Heart left ventricle (tissue), 16 donors: Measurements from ENCODE around the gene ASCC1. TPM values are rescaled to one million over a fixed set of nuclear protein-coding genes. Genes with fewer than 3 reads are reported as not detected.
"Not testable (repeated sequence)": the region's sequence is repeated elsewhere in the genome, so short reads cannot be mapped to it uniquely, and the experiment has no call there.

ENCODE experiments used
- ATAC-seq, 4 donors: fragments of 200-7000 bp; cut with Tn5 transposase; one replicate each; pipeline ENCODE4 v1.9.1; 2020 to 2022; ENCODE audit warnings: moderate library complexity in 4 of 4, mild to moderate bottlenecking in 3 of 4, moderate number of reproducible peaks in 1 of 4
- DNase-seq, 5 donors: peaks; one replicate each; pipeline ENCODE4 v3.0.0-alpha.2; 2020
- H3K27ac ChIP-seq, 12 donors: fragments of 200-600 bp; sonication (generic) in 4 of 12; one replicate each; pipeline versions ENCODE4 v1.5.0 to v1.8.0; 2016 to 2022; ENCODE audit warnings: mild to moderate bottlenecking in 2 of 12
- H3K27me3 ChIP-seq, 9 donors: fragments of 200-600 bp; sonication (generic) in 2 of 9; one replicate each; pipeline versions ENCODE4 v1.5.1 to v1.8.0; 2016 to 2022; ENCODE audit warnings: mild to moderate bottlenecking in 3 of 9
- H3K36me3 ChIP-seq, 9 donors: fragments of 200-600 bp; sonication (generic) in 2 of 9; one replicate each; pipeline versions ENCODE4 v1.5.0 to v1.8.0; 2018 to 2022; ENCODE audit warnings: mild to moderate bottlenecking in 2 of 9
- H3K4me1 ChIP-seq, 12 donors: fragments of 200-600 bp; sonication (generic) in 4 of 12; one replicate each; pipeline versions ENCODE4 v1.5.0 to v1.8.0; 2016 to 2022; ENCODE audit warnings: mild to moderate bottlenecking in 3 of 12
- H3K4me3 ChIP-seq, 12 donors: fragments of 200-600 bp; sonication (generic) in 4 of 12; one replicate each; pipeline versions ENCODE4 v1.5.0 to v1.8.0; 2017 to 2022; ENCODE audit warnings: mild to moderate bottlenecking in 9 of 12, moderate library complexity in 4 of 12
- H3K9me3 ChIP-seq, 12 donors: fragments of 200-600 bp; sonication (generic) in 4 of 12; one replicate each; pipeline versions ENCODE4 v1.5.0 to v1.8.0; 2016 to 2022; ENCODE audit warnings: mild to moderate bottlenecking in 1 of 12
- CTCF ChIP-seq, 12 donors: fragments of 200-600 bp; sonication (generic) in 4 of 12; IDR thresholded peaks; one replicate each; pipeline versions ENCODE4 v1.5.0 to v1.8.0; 2018 to 2022; ENCODE audit warnings: antibody characterized with exemption in 12 of 12, mild to moderate bottlenecking in 5 of 12
- POLR2A ChIP-seq, 2 donors: fragments of 450-650 bp; IDR thresholded peaks; one replicate each; pipeline ENCODE4 v1.6.1; 2017; ENCODE audit warnings: antibody characterized with exemption in 2 of 2, mild to moderate bottlenecking in 2 of 2, moderate library complexity in 2 of 2
- WGBS, 4 donors: extraction: QIAGEN DNeasy Blood & Tissue Kit in 2 of 4; methylation state at CpG; one replicate each; pipeline versions ENCODE4 v1.1.5 to v1.1.7; 2013 to 2018; 5-methylcytosine and 5-hydroxymethylcytosine counted together
- intact Hi-C, 10 donors: fragments of 100-400 bp; cut with DNase I; formaldehyde crosslinking; loops; one replicate each; pipeline versions ENCODE4 v1.11.1 to v1.14.2; 2022
- polyA plus RNA-seq, 2 donors: library from polyadenylated mRNA; stranded (reverse); fragments of 200-250 nt; gene quantifications; one replicate each; pipeline ENCODE4 v1.2.3, GENCODE V29; 2013
- total RNA-seq, 9 donors: library from RNA; depleted of rRNA in 2 of 9; stranded (reverse); fragments of >200 nt in 2 of 9; fragmentation: NEBNext Ultra II Directional in 3 of 9; extraction: Animal tissue kit (Norgen Biotek cat#: 25700) in 3 of 9; gene quantifications; one replicate each; pipeline versions ENCODE4 v1.1.0 to v1.2.4, GENCODE V29; 2016 to 2023
- donor health status: ischemic (EF 13 %, LVEDD 7.1; RV severe dilation, severe dysfunction).
- donor health status: healthy with polysubstance abuse.
- donor health status: DM: no; HTN: yes; CAD: no.
- donor health status: DM: no; HTN: no; CAD: no.
- donor health status: ischemic (EF 25% LVEDD 6.9; RV normal size, moderate dysfunction).
- donor health status: ischemic (EF 25% LVEDD 5.7; RV mildly dilated, moderate dysfunction).
- donor health status: healthy.
- donor health status: DM: yes; HTN: yes; CAD: no.
- donor health status: ischemic (EF 35%, LVEDD 5.7; RV mildly dilated, moderate dysfunction).
- donor health status: nonischemic (EF 11% LVEDD 7.7; RV severe dilation, severe dysfunction).
- donor health status: DM: yes; HTN: yes; CAD: no.
- donor health status: PGD.
- donor health status: ischemic (EF 29% LVEDD 5.4; RV normal size, mild dysfunction).
- donor health status: nonischemic (EF 23%, LVEDD 6.1; RV moderate dilation, normal function).

ASCC1 gene
- total and polyA plus RNA-seq, 11 donors = 12.0 to 49.6 (median 35.3) TPM

- Histone ChIP-seq H3K4me1 (peaks cover 0 to 26% (median 2%) of the 10 kb centered on the region in 12 donors), H3K27ac (peak overlapping the region in 1 of 12 donors; percentile 7), H3K4me3 (no peak overlapping the region), H3K27me3 (no peaks in the 10 kb centered on the region), H3K36me3 (peaks cover 0 to 36% (median 20%) of the 10 kb centered on the region in 9 donors), H3K9me3 (no peaks in the 10 kb centered on the region)
- 77 to 82% (median 80%) methylated on average over 1 of the region's 1 CpG for WGBS, 4 donors
- TF ChIP-seq POLR2A (IDR thresholded peaks at IDR 0.05) (no peak), CTCF (IDR thresholded peaks at IDR 0.05) (no peak)
- intact Hi-C loops = no loop called here
- ATAC-seq (peak in 1 of 4 donors; percentile 49), DNase-seq (no peak)
Measured at GRCh38 chr10:72162978-72163377, 53.1 kb downstream of the ASCC1 start.

GRCh38 chr10:72158176-72158575, 57.9 kb downstream of the ASCC1 start:
- Histone ChIP-seq H3K9me3 (no peaks in the 10 kb centered on the region), H3K36me3 (peaks cover 0 to 42% (median 25%) of the 10 kb centered on the region in 9 donors), H3K27me3 (no peaks in the 10 kb centered on the region), H3K4me1 (peaks cover 0 to 8% (median 0%) of the 10 kb centered on the region in 12 donors), H3K27ac (no peak overlapping the region), H3K4me3 (no peak overlapping the region)
- intact Hi-C loops = no loop called here
- 88 to 95% (median 90%) methylated on average over 9 of the region's 9 CpGs for WGBS, 4 donors
- ATAC-seq = no peak
- no peak for DNase-seq
- no peak for TF ChIP-seq CTCF (IDR thresholded peaks at IDR 0.05)
- TF ChIP-seq POLR2A (IDR thresholded peaks at IDR 0.05) = no peak

DNA sequence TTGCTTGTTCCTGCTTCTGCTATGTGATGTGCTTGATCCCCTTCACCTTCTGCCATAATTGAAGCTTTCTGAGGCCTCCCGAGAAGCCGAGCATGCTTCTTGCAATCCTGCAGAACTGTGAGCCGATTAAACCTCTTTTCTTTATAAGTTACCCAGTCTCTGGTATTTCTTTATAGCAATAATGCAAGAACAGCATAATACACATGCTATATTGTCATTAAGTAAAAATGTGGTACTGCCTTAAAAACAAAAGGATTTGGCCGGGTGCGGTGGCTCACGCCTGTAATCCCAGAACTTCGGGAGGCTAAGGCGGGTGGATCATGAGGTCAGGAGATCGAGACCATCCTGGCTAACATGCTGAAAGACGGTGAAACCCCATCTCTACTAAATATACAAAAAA, 59.9 kb downstream of the ASCC1 start:
- H3K27ac ChIP-seq = no peak overlapping the region
- no peaks in the 10 kb centered on the region for H3K9me3 ChIP-seq
- ATAC-seq (no peak), DNase-seq (no peak)
- peaks cover 0 to 45% (median 22%) of the 10 kb centered on the region in 9 donors for H3K36me3 ChIP-seq
- H3K4me3 ChIP-seq = no peak overlapping the region
- intact Hi-C loops = no loop called here
- no peaks in the 10 kb centered on the region for H3K4me1 ChIP-seq
- WGBS, 4 donors = 97 to 98% (median 98%) methylated on average over 10 of the region's 10 CpGs
- TF ChIP-seq POLR2A (IDR thresholded peaks at IDR 0.05) (no peak), CTCF (IDR thresholded peaks at IDR 0.05) (no peak)
- no peaks in the 10 kb centered on the region for H3K27me3 ChIP-seq

- H3K27ac ChIP-seq = no peak overlapping the region
- H3K4me1 ChIP-seq = peaks cover 0 to 2% (median 0%) of the 10 kb centered on the region in 12 donors
- no peak for TF ChIP-seq CTCF (IDR thresholded peaks at IDR 0.05)
- WGBS, 4 donors = 92 to 96% (median 95%) methylated on average over 7 of the region's 7 CpGs
- no peaks in the 10 kb centered on the region for H3K27me3 ChIP-seq
- intact Hi-C loops = no loop called here
- peaks cover 0 to 21% (median 4%) of the 10 kb centered on the region in 9 donors for H3K36me3 ChIP-seq
- DNase-seq (no peak), ATAC-seq (no peak)
- H3K4me3 ChIP-seq = no peak overlapping the region
- no peaks in the 10 kb centered on the region for H3K9me3 ChIP-seq
Measured at GRCh38 chr10:72152286-72152685, 63.8 kb downstream of the ASCC1 start.

- ATAC-seq, H3K27ac ChIP-seq, DNase-seq, H3K4me3 ChIP-seq, intact Hi-C loops, H3K27me3 ChIP-seq, H3K9me3 ChIP-seq: not testable (repeated sequence)
- Histone ChIP-seq H3K36me3 (peaks cover 0 to 14% (median 1%) of the 10 kb centered on the region in 9 donors), H3K4me1 (peaks cover 0 to 11% (median under 1%) of the 10 kb centered on the region in 12 donors)
- 97 to 100% (median 99%) methylated on average over 5 to 6 of the region's 6 CpGs for WGBS, 4 donors
Measured at GRCh38 chr10:72150746-72151478, 65.2 kb downstream of the ASCC1 start.

DNA sequence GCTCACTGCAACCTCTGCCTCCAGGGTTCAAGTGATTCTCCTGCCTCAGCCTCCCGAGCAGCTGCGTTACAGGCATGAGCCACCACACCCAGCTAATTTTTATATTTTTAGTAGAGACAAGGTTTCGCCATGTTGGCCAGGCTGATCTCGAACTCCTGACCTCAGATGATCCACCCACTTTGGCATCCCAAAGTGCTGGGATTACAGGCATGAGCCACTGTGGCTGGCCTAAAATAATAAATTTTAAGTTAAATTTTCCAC, 68.8 kb downstream of the ASCC1 start:
- intact Hi-C loops, H3K36me3 ChIP-seq, H3K27me3 ChIP-seq, ATAC-seq, DNase-seq, H3K4me3 ChIP-seq, H3K9me3 ChIP-seq: not testable (repeated sequence)
- Histone ChIP-seq H3K27ac (peak overlapping the region in 1 of 12 donors; percentile 17), H3K4me1 (peaks cover 0 to 14% (median 2%) of the 10 kb centered on the region in 12 donors)
- 87 to 94% (median 90%) methylated on average over 4 of the region's 4 CpGs for WGBS, 4 donors
